Kasumi-1 (cell line): Measurements from ENCODE around the gene ADAMTS2.

Source experiments
- DNase-seq, 2 experiments: peaks; one replicate each; lab custom pipeline; 2025; lab: John Stamatoyannopoulos, UW

Gene ADAMTS2

GRCh38 chr5:179311091-179311470, 34.2 kb downstream of the ADAMTS2 start:
- DNase-seq, result no peak

GRCh38 chr5:179310439-179311090, 34.7 kb downstream of the ADAMTS2 start:
- no peak for DNase-seq

GRCh38 chr5:179309751-179310320, 35.4 kb downstream of the ADAMTS2 start:
- DNase-seq, result no peak

- DNase-seq, result no peak
These were observed 35.9 kb downstream of the ADAMTS2 start for GRCh38 chr5:179309383-179309670.

- DNase-seq, result no peak
These were observed 36.5 kb downstream of the ADAMTS2 start for GRCh38 chr5:179308563-179309382.

GRCh38 chr5:179307931-179308471, 37.3 kb downstream of the ADAMTS2 start:
- no peak for DNase-seq

- DNase-seq, result no peak
These were observed 38.1 kb downstream of the ADAMTS2 start for GRCh38 chr5:179307013-179307800.

- no peak for DNase-seq
These were observed 38.9 kb downstream of the ADAMTS2 start for GRCh38 chr5:179306191-179307012.

GRCh38 chr5:179304871-179305270, 40.4 kb downstream of the ADAMTS2 start:
- no peak for DNase-seq

GRCh38 chr5:179304466-179304865, 40.8 kb downstream of the ADAMTS2 start:
- no peak for DNase-seq

GRCh38 chr5:179303451-179304200, 41.6 kb downstream of the ADAMTS2 start:
- DNase-seq, result no peak

GRCh38 chr5:179302499-179303185, 42.6 kb downstream of the ADAMTS2 start:
- no peak for DNase-seq

- DNase-seq, result no peak
These were observed 43.5 kb downstream of the ADAMTS2 start for GRCh38 chr5:179301796-179302195.

- no peak for DNase-seq
These were observed 43.9 kb downstream of the ADAMTS2 start for GRCh38 chr5:179301376-179301775.

- DNase-seq, result no peak
These were observed 44.6 kb downstream of the ADAMTS2 start for GRCh38 chr5:179300581-179301180.

GRCh38 chr5:179298181-179298993, 46.9 kb downstream of the ADAMTS2 start:
- DNase-seq, result no peak

- DNase-seq, result no peak
These were observed 47.6 kb downstream of the ADAMTS2 start for GRCh38 chr5:179297486-179298180.

GRCh38 chr5:179297026-179297425, 48.2 kb downstream of the ADAMTS2 start:
- no peak for DNase-seq
